GM10266 (cell line): ENCODE results near the gene NANOS2.

Experiments used
- DNase-seq: peaks from one replicate; pipeline ENCODE4 v3.0.0; 2012; ENCODE audit errors: extremely low spot score
- CTCF ChIP-seq: IDR thresholded peaks from 2 replicates; pipeline ENCODE4 v1.5.1; 2012; ENCODE audit warnings: mild to moderate bottlenecking, low read depth; ENCODE audit not compliant: control insufficient read depth, insufficient read depth; ENCODE audit errors: missing control alignments

NANOS2 gene

GRCh38 chr19:45863335-45863839, 51.2 kb downstream of the NANOS2 start:
- TF ChIP-seq CTCF = no peak

More at GRCh38 chr19:45863335-45863839, 51.2 kb downstream of the NANOS2 start:
- no peak for DNase-seq
